ENCODE measurements around the gene PA2G4.
A peak's percentile ranks its signal among the peaks of the same experiment; 100 is the strongest.
"Not testable (repeated sequence)": the region's sequence is repeated elsewhere in the genome, so short reads cannot be mapped to it uniquely, and the experiment has no call there.

The PA2G4 gene

DNA sequence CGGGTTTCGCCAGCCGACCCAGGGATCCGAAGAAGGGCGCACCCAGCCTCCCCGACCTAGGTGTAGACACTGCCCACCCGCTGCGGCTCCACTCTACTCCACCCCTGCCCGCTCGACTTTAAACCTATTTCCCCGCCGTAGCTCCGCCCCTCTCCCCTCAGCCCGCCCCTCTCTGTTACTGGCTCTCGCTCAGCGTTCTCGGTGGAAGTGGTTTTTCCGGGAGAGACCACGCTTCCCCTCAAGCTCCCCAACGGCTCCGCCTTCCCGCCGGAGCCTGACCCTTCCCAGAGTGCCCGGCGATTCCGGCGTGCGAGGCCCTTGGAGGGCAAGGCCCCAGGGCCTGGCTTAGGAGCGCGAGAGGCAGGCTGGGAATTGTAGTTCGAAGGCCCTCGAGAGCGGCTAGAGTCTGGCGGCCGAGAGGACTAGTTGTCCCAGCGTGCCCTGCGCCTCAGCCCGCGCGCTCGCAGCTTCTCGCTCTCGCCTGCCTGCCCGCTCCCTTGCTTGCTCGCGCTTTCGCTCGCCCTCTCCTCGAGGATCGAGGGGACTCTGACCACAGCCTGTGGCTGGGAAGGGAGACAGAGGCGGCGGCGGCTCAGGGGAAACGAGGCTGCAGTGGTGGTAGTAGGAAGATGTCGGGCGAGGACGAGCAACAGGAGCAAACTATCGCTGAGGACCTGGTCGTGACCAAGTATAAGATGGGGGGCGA, at the start of gene PA2G4:
Gene PA2G4, plus strand, starts transcription at position 451 of the 706 bp plus-strand sequence. Its CDS starts 179 bp downstream, at position 630.
- H3K27me3 Mint-ChIP-seq = no peaks in the 10 kb centered on the region
- H3K36me3 Mint-ChIP-seq = peaks cover 3% of the 10 kb centered on the region
- peak within 1 kb of the TSS; percentile 92 for H3K4me3 Mint-ChIP-seq
- ATAC-seq (ENCODE audit: low read depth) (peak; percentile 93), DNase-seq (ENCODE audit: low spot score in 2 of 2) (peak; percentile 83 to 89)
- peaks cover 20% of the 10 kb centered on the region for H3K4me1 Mint-ChIP-seq
- H3K27ac Mint-ChIP-seq = peak within 1 kb of the TSS; percentile 85
- no peaks in the 10 kb centered on the region for H3K9me3 Mint-ChIP-seq

DNA sequence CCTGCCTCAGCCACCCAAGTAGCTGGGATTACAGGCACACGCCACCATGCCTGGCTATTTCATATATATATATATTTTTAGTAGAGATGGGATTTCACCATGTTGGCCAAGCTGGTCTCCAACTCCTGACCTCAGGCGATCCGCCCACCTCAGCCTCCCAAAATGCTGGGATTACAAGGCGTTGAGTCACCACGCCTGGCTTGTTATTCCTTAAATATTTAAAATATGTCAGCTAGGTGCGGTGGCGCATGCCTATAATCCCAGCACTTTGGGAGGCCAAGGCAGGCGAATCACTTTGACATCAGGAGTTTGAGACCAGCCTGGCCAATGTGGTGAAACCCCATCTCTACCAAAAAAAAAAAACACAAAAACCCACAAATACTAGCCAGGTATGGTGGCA, 44.4 kb upstream of the PA2G4 start:
- H3K27ac Mint-ChIP-seq; H3K4me3 Mint-ChIP-seq; H3K36me3 Mint-ChIP-seq; H3K27me3 Mint-ChIP-seq; DNase-seq (ENCODE audit: low spot score in 2 of 2); H3K9me3 Mint-ChIP-seq; H3K4me1 Mint-ChIP-seq; ATAC-seq (ENCODE audit: low read depth): not testable (repeated sequence)

DNA sequence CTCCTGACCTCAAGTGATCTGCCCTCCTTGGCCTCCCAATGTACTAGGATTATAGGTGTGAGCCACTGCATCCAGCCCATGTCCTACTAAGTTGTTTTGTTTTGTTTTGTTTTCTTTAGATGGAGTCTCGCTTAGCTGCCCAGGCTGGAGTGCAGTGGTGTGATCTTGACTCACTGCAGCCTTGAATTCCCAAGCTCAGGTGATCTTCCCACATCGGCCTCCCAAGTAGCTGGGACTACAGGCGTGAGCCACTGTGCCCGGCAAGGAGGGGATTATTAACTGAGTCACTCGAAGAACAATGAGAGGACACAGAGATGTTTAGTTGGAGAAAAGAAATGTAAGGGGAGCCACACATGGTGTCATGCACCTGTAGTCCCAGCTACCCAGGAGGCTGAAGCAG, 42.4 kb upstream of the PA2G4 start:
- H3K9me3 Mint-ChIP-seq = peaks cover 2% of the 10 kb centered on the region

DNA sequence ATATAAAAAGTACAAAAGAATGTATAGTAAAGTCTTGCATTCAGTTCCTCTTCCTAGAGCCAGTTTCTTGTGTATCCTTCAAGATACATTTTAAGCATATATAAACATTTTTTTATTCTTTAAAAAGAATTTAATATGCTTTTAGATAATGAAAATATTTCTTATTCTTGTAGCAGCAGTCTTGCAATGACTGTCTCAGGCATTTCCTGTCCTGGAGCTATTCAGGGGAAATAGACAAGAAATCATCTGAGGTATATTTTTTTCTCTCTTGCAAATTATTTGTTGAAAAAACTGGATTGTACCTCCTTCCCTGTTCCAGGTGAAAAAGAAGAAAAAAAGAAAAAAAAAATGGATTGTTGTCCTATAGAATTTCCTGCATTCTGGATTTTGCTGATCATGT, 41.4 kb upstream of the PA2G4 start:
- DNase-seq (ENCODE audit: low spot score in 2 of 2) (no peak), ATAC-seq (ENCODE audit: low read depth) (no peak)
- Mint-ChIP-seq H3K27ac (no peak overlapping the region), H3K36me3 (peaks cover under 1% of the 10 kb centered on the region), H3K9me3 (peaks cover 2% of the 10 kb centered on the region), H3K27me3 (no peaks in the 10 kb centered on the region), H3K4me3 (no peak overlapping the region), H3K4me1 (no peaks in the 10 kb centered on the region)

More for the DNA sequence above, 42.4 kb upstream of the PA2G4 start:
- no peaks in the 10 kb centered on the region for H3K27me3 Mint-ChIP-seq
- ATAC-seq (ENCODE audit: low read depth) (no peak), DNase-seq (ENCODE audit: low spot score in 2 of 2) (no peak)
- H3K4me3 Mint-ChIP-seq = no peak overlapping the region
- no peaks in the 10 kb centered on the region for H3K4me1 Mint-ChIP-seq
- peaks cover 2% of the 10 kb centered on the region for H3K36me3 Mint-ChIP-seq
- H3K27ac Mint-ChIP-seq = no peak overlapping the region

DNA sequence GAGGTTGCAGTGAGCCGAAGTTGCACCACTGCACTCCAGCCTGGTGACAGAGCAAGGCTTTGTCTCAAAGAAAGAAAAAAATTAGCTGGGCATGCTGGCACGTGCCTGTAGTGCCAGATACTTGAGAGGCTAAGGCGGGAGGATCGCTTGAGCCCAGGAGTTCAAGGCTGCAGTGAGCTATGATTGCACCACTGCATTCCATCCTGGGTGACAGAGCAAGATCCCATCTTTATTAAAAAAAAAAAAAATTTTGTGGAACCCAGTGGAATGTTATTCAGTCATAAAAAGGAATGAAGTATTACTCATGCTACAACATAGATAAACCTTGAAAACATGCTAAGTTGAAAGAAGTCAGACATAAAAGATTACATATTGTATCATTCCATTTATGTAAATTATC, 32.7 kb upstream of the PA2G4 start:
- Mint-ChIP-seq H3K9me3 (no peaks in the 10 kb centered on the region), H3K36me3 (no peaks in the 10 kb centered on the region), H3K27me3 (peaks cover 2% of the 10 kb centered on the region), H3K27ac (no peak overlapping the region), H3K4me3 (no peak overlapping the region), H3K4me1 (no peaks in the 10 kb centered on the region)
- ATAC-seq (ENCODE audit: low read depth) (no peak), DNase-seq (ENCODE audit: low spot score in 2 of 2) (no peak)

DNA sequence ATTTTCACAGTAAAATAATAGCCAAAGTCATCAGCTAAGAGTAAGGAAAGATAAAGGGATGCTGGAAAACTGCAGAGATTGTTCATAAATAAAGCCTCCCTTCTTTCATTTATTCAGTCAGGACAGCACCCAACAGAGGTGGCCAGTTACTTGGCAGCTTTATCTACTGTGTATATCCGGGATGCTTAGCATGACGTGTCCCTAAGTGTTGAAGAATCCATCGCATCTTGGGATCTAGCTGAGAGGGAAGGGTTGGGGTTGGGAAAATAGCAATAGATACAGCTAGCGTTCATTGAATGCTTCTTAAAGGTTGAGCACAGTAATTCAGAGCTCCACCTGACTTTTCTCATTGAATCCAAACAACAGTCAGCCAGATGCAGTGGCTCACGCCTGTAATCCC, 30.0 kb upstream of the PA2G4 start:
- Mint-ChIP-seq H3K9me3 (no peaks in the 10 kb centered on the region), H3K27me3 (peaks cover 2% of the 10 kb centered on the region), H3K36me3 (no peaks in the 10 kb centered on the region), H3K4me1 (no peaks in the 10 kb centered on the region), H3K4me3 (no peak overlapping the region), H3K27ac (no peak overlapping the region)
- no peak for ATAC-seq (ENCODE audit: low read depth)
- no peak for DNase-seq (ENCODE audit: low spot score in 2 of 2)

DNA sequence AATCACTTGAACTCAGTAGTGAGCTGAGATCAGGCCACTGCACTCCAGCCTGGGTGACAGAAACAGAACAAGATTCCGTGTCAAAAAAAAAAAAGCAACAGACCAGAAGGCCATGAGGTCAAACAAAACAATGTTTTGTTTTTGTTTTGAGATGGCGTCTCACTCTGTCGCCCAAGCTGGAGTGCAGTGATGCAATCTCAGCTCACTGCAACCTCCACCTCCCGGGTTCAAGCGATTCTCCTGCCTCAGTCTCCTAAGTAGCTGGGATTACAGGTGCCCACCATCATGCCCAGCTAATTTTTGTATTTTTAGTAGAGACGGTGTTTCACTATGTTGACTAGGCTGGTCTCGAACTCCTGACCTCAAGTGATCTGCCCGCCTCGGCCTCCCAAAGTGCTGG, 26.4 kb upstream of the PA2G4 start:
- H3K4me3 Mint-ChIP-seq = peak overlapping the region; percentile 37
- H3K36me3 Mint-ChIP-seq; DNase-seq (ENCODE audit: low spot score in 2 of 2); H3K9me3 Mint-ChIP-seq; H3K27me3 Mint-ChIP-seq; H3K4me1 Mint-ChIP-seq; ATAC-seq (ENCODE audit: low read depth); H3K27ac Mint-ChIP-seq: not testable (repeated sequence)

DNA sequence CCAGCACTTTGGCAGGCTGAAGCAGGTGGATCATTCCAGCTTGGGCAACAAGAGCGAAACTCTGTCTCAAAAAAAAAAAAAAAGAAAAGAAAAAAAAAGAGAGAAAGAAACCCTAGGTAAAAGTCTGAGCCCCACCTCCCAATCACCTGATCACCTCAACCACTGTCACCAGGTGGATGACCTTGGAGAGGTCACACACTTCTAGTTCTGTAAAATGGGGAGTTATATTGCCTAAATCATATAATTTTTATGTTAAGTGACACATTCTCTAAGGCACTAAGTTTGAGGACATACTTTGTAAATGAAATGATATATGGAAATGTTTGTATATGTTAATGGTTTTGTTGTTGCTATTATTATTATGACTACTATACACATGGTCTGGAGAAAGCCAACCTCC, 25.9 kb upstream of the PA2G4 start:
- H3K4me3 Mint-ChIP-seq = peak overlapping the region; percentile 83
- H3K27ac Mint-ChIP-seq = no peak overlapping the region
- H3K9me3 Mint-ChIP-seq = no peaks in the 10 kb centered on the region
- no peaks in the 10 kb centered on the region for H3K36me3 Mint-ChIP-seq
- ATAC-seq (ENCODE audit: low read depth) (no peak), DNase-seq (ENCODE audit: low spot score in 2 of 2) (no peak)
- H3K4me1 Mint-ChIP-seq = no peaks in the 10 kb centered on the region
- peaks cover 3% of the 10 kb centered on the region for H3K27me3 Mint-ChIP-seq

DNA sequence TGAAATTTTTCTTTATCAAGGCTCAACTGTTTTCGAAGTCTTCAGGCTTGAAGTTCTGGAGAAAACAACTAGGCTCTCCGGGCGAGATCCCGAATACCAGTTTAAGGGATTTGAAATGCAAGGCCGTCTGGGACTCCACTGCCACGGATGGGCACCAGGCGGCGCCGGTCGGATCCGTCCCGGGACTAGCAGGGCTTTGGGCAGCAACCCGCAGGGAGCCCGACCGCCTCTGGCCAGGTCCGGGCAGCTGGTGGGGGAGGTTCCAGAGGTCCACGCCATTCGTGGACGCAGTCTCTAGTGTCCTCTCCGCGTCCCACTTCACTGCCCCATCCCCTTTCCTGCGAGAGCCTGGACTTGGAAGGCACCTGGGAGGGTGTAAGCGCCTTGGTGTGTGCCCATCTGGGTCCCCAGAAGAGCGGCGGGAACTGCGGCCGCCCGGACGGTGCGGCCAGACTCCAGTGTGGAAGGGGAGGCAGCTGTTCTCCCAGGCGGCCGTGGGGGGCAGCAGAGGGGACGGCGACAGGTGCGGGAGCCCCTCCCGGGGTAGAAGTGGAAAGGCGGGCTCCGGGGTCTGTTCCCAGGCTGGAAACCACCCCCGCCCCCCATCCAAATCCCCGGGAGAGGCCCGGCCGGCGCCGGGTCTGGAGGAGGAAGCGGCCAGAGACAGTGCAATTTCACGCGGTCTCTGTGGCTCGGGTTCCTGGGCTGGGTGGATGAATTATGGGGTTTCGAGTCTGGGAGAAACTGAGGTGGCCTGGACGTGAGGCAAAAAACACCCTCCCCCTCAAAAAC, 25.2 kb upstream of the PA2G4 start:
- peak; percentile 44 to 61 for DNase-seq (ENCODE audit: low spot score in 2 of 2)
- Mint-ChIP-seq H3K36me3 (no peaks in the 10 kb centered on the region), H3K9me3 (no peaks in the 10 kb centered on the region), H3K4me1 (no peaks in the 10 kb centered on the region), H3K27me3 (peaks cover 6% of the 10 kb centered on the region), H3K4me3 (peak overlapping the region; percentile 83), H3K27ac (no peak overlapping the region)
- ATAC-seq (ENCODE audit: low read depth) = peak; percentile 80

DNA sequence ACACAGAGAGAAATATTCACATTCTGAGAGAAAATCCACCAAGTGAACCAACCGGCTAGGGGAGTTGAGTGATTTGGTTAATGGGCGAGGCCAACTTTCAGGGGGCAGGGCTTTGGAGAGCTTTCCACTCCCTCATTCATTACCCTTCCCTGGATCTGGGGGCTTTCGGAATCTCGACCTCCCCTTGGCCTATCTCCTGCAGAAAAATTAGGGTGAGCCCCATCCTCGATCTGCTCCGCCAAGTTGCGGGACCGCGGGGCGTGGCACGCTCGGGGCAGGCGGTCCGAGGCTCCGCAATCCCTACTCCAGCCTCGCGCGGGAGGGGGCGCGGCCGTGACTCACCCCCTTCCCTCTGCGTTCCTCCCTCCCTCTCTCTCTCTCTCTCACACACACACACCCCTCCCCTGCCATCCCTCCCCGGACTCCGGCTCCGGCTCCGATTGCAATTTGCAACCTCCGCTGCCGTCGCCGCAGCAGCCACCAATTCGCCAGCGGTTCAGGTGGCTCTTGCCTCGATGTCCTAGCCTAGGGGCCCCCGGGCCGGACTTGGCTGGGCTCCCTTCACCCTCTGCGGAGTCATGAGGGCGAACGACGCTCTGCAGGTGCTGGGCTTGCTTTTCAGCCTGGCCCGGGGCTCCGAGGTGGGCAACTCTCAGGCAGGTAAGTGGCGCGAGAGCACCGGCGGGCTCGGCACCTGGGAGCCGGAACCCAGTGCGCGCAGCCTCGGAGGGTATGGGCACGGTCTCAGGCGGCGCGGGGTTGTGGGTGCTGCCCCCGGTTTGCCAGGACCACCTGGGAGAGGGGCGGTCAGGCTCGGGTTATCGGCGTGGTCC, 24.4 kb upstream of the PA2G4 start, which contains the start of gene ERBB3:
Gene ERBB3, plus strand, starts transcription at position 443 of the 833 bp plus-strand sequence. Its CDS starts 136 bp downstream, at position 579.
- DNase-seq (ENCODE audit: low spot score in 2 of 2) = peak in 1 of 2 donors; percentile 38
- Mint-ChIP-seq H3K9me3 (no peaks in the 10 kb centered on the region), H3K36me3 (no peaks in the 10 kb centered on the region), H3K27ac (no peak within 1 kb of the TSS), H3K4me3 (peak within 1 kb of the TSS; percentile 83), H3K4me1 (no peaks in the 10 kb centered on the region), H3K27me3 (peaks cover 6% of the 10 kb centered on the region)
- peak; percentile 62 for ATAC-seq (ENCODE audit: low read depth)

DNA sequence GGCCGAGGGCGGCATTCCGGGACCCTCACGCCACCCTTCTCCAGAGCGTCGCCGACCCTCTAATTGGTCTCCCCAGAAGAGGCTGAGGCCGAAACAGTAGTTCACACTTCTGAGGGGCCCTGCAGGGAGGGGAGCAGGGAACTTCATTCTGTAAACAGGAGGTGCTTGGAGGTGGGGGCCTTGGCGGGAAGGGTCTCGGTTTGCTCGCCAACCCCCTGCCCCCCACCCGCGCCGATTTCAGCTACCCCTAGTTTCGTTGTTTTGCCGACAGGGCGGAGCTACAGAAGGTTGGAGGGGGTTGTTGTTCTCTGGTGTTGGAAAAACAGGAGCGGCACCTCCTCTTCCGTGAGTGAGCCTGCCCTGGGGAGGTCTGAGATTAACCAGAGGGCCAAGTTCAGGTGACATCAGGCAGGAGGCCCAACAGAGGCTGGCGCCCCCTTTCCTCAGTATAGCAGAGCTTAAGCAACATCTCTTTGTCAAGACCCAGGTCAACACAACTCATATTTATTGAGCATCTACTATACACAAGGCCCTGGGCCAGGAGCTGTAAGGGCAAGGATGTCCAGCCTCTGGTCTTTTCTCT, 23.7 kb upstream of the PA2G4 start:
- H3K27ac Mint-ChIP-seq = no peak overlapping the region
- no peaks in the 10 kb centered on the region for H3K4me1 Mint-ChIP-seq
- no peaks in the 10 kb centered on the region for H3K36me3 Mint-ChIP-seq
- DNase-seq (ENCODE audit: low spot score in 2 of 2) (no peak), ATAC-seq (ENCODE audit: low read depth) (no peak)
- H3K27me3 Mint-ChIP-seq = peaks cover 6% of the 10 kb centered on the region
- no peaks in the 10 kb centered on the region for H3K9me3 Mint-ChIP-seq
- H3K4me3 Mint-ChIP-seq = peak overlapping the region; percentile 83

DNA sequence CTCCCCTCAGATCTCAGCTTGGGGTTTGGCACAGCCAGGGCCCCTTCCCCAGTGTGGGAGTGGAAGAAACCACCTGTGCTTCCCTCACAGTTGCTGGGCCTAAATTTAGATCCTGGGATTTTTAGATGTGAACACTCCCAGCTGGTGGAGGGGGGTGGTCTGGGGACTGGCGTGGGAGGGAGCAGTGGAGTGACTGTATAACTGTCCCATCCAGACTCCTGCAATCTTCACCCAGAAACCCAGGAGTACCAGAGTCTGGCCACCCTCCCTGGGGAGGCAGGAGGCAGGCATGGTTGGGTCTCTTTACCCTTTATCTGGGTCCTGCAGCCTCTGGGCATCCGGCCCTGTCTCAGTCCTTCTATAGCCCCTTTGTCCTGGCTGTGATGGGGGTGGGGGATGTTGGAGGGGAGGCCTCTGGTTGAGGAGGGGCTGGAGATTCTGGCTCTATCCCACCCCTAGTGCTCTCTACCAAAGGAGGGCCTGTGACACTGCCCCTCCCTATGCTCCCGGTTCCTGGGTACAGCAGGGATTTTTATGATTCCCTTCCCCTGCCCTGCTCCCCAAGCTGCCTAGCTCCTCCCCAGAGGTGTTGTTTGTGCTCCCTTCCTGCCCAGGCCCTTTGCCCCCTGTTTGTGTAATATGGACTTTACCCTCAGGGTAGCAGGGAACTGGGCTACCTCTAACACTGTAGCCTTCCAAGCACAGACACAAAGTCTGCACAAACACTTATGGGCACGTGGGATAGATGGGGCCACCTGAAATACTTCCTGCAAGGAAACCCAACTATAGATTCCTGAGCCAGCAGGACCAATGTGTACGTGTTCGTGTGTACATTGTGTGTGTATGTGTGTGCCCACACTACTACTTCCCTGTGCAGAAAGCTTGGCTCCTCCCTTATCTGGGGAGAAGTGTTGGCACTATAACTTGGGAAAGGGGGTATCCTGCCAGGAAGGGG, 22.7 kb upstream of the PA2G4 start:
- peaks cover 6% of the 10 kb centered on the region for H3K27me3 Mint-ChIP-seq
- no peaks in the 10 kb centered on the region for H3K9me3 Mint-ChIP-seq
- ATAC-seq (ENCODE audit: low read depth) (no peak), DNase-seq (ENCODE audit: low spot score in 2 of 2) (no peak)
- peak overlapping the region; percentile 76 for H3K4me3 Mint-ChIP-seq
- no peaks in the 10 kb centered on the region for H3K4me1 Mint-ChIP-seq
- no peak overlapping the region for H3K27ac Mint-ChIP-seq
- H3K36me3 Mint-ChIP-seq = no peaks in the 10 kb centered on the region

DNA sequence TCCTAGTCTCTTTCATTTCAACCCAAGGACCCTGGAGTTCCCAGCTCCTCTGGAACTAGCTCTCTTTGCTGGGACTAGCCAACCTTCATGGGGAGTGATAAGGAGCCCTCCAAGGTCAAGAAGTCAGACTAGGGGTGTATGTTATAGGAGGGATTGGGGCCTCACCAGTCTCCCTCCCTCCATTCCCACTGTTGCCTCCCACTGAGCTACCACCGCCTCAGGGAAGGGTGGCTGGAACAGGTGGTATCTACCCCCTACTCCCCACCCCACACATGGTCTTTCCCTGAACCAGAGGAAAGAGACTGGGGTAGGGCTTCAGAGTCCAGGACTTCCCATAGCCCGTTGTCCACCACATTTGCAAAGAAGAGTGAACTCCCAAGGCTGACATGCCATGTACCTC, 22.0 kb upstream of the PA2G4 start:
- Mint-ChIP-seq H3K27ac (no peak overlapping the region), H3K4me1 (no peaks in the 10 kb centered on the region), H3K4me3 (no peak overlapping the region), H3K9me3 (no peaks in the 10 kb centered on the region), H3K36me3 (no peaks in the 10 kb centered on the region), H3K27me3 (peaks cover 6% of the 10 kb centered on the region)
- ATAC-seq (ENCODE audit: low read depth) (no peak), DNase-seq (ENCODE audit: low spot score in 2 of 2) (no peak)

Data from memory B cell (primary cell).